Fibroblast of pulmonary artery (primary cell): Measurements from ENCODE around the gene ANKRD65.
"Not testable (repeated sequence)": the region's sequence is repeated elsewhere in the genome, so short reads cannot be mapped to it uniquely, and the experiment has no call there.

Experiments
- DNase-seq: peaks from one replicate; pipeline ENCODE4 v3.0.0-alpha.2; 2010; ENCODE audit warnings: low read depth
- H3K4me3 ChIP-seq: replicated peaks from 2 replicates; pipeline ENCODE4 v1.5.1; 2011; ENCODE audit warnings: low read depth, mild to moderate bottlenecking, control low read depth, low read length, moderate library complexity
- CTCF ChIP-seq: IDR thresholded peaks from 2 replicates; pipeline ENCODE4 v1.5.1; 2011; ENCODE audit warnings: mild to moderate bottlenecking, control low read depth, low read length, inconsistent platforms; ENCODE audit errors: missing control alignments

Gene ANKRD65

DNA sequence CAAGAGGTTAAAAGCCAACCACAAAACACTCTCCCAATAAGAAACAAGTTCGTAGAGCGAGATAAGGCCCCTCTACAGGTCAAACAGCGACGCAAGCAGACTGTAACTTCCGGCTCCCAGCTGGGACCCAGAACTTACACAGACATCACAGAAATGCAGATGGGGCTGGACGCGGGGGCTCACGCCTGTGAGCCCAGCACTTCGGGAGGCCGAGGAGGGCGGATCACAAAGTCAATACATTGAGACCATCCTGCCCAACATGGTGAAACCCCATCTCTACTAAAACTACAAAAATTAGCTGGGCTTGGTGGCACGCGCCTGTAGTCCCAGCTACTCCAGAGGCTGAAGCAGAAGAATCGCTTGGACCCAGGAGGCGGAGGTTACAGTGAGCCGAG lies 33.0 kb downstream of the ANKRD65 start:
- DNase-seq: no peak
- no peak overlapping the region for H3K4me3 ChIP-seq
- no peak for TF ChIP-seq CTCF

GRCh38 chr1:1387098-1388077 lies 33.7 kb downstream of the ANKRD65 start:
- TF ChIP-seq CTCF: no peak
- no peak for DNase-seq
- H3K4me3 ChIP-seq: no peak overlapping the region

- H3K4me3 ChIP-seq: no peak overlapping the region
- TF ChIP-seq CTCF: no peak
- DNase-seq: no peak
Measured at GRCh38 chr1:1385931-1386330, 35.1 kb downstream of the ANKRD65 start.

- DNase-seq, H3K4me3 ChIP-seq: not testable (repeated sequence)
Measured at GRCh38 chr1:1385339-1385738, 35.7 kb downstream of the ANKRD65 start.

- no peak for TF ChIP-seq CTCF
- DNase-seq: no peak
- H3K4me3 ChIP-seq: no peak overlapping the region
Measured at GRCh38 chr1:1381294-1381693, 39.8 kb downstream of the ANKRD65 start.

- DNase-seq: no peak
- H3K4me3 ChIP-seq: no peak overlapping the region
- no peak for TF ChIP-seq CTCF
Measured at GRCh38 chr1:1380860-1381259, 40.2 kb downstream of the ANKRD65 start.

- TF ChIP-seq CTCF: no peak
- DNase-seq: no peak
- H3K4me3 ChIP-seq: no peak overlapping the region
Measured at GRCh38 chr1:1377540-1378205, 43.4 kb downstream of the ANKRD65 start.
